SHP77 (cell line): ENCODE results near the gene HNRNPH3.

Source experiments
- DNase-seq, 2 experiments: peaks; one replicate each; lab custom pipeline; 2025; lab: John Stamatoyannopoulos, UW

The HNRNPH3 gene

DNA sequence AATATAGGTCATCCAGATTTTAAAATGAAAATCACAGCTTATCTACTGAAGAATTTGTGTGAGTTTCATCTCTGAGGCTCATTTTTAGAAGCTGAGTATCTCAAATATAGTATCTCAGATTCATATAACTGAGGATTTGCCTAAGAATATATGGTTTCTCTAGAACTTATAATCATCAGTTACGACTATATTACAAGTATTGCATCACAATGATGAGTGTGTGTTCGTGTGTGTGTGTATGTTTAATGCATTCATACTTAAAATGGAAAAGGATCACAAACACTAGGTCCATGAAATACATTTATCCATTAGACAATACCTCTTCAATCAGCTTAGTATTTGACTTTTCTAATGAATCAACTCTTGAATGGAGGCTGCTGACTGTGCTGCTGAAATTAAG, 53.9 kb downstream of the HNRNPH3 start:
- DNase-seq: no peak
